Posterior cingulate gyrus (tissue), 11 donors: ENCODE data around the gene ACADSB.

Source experiments
- DNase-seq, 10 donors: peaks; one replicate each; pipeline versions ENCODE4 v3.0.0 to v3.0.0-alpha.2; 2020 to 2021; ENCODE audit warnings: mixed read lengths in 3 of 10
- intact Hi-C: fragments of 100-400 bp; cut with DNase I; formaldehyde crosslinking; loops from one replicate; pipeline ENCODE4 v1.15.1; 2023

The ACADSB gene

GRCh38 chr10:123000155-123000554, 8.7 kb upstream of the ACADSB start:
- intact Hi-C loops: no loop called here
- DNase-seq: no peak

DNA sequence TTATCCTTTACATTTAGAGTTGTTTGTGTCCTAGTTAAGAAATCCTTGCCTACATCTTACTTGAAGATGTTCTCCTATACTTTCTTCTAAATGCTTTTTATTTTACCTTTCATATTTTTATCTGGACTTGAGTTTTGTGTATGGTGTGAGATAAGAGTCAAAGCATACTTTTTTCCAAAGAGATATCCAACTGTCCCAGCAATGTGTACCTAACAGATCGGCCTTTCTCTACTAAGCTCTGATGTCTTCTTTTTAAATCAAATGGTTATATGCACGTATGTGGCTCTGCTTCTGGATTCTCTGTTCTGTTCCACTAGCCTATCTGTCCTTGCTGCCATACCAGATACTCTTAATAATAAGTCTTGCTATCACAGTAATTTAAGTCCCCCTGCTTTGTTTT, 7.4 kb upstream of the ACADSB start:
- no peak for DNase-seq
- intact Hi-C loops: no loop called here

DNA sequence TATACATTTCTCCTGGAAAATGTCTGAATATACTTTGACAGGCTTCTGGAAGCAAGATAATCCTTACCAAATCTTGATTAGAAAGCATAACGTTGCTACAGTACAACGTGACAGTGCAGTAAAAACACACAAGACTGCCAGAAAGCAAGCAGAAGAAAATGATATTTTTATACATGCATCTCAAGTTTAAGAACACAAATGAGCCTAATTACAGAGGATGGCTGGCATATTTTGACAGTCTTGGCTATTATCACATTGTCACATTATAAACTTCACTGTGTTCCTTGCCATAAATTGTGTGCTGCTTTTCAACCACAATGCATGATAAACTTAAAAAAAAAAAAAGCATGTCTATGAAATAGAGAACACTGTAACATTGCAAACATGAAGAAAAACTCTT, 4.5 kb upstream of the ACADSB start:
- no peak for DNase-seq
- intact Hi-C loops: no loop called here

DNA sequence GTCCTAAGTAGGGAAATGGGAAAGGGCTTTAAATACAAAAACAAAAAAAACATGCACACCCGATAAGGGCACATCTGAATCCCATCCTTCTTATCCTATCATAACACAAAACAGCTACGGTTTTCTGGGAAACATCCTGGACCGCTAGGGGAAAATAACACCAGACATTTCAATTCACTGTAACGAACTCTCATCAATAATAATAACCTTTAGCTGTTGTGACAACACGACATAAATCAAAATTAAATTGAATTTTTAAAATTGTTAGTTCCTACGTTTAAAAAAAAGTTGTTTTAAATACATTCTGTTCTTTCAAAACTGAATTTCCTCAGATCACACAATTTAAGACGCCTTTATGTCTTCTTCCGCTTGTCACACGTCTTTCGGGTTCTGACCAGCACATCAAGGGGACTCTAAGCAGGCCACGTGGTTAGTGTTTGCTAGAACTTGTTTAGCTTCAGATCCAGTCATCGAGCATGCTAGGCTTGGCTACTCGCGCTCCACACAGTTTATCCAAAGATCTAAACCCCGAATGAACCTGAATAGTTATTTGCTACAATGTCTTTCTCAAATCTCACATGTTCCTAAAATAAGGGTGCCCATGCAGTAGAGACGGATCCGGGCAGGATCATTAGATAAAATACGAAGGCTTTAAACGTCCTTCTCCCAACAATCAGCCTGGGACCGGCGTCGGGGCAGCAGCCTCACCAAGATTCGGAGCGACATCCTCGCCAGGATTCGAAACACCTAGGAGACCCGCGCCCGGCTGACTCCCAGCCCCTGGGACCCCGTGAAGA, 1.1 kb upstream of the ACADSB start:
- DNase-seq: peak in 5 of 10 donors; percentile 7 to 72 (median 20)
- intact Hi-C loops: loop anchor here (1.0 kb wide), 2 partner anchors 27 to 53 kb away; partner anchors contain the start of genes C10orf88 and PSTK

GRCh38 chr10:123009105-123009820, 457 bp downstream of the ACADSB start:
- intact Hi-C loops: loop anchor here (1.0 kb wide), 1 partner anchor 23 kb away; no protein-coding TSS in a partner anchor
- DNase-seq: peak in 9 of 10 donors; percentile 15 to 87 (median 28)

DNA sequence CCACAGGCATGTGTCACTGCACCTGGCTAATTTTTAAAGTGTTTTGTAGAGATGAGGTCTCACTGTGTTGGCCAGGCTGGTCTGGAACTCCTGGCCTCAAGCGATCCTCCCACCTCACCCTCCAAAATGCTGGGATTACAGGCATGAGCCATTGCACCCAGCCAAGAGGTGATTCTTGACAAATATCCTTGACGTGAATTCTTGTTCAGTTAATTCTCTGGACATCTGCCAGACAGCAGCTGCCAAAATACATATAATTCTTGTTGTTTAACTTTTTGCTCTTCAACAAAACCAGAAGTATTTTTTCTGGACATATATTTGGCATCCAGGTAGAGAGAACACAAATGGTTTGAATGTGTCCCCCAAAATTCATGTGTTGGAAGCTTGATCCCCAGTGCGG, 3.2 kb downstream of the ACADSB start:
- no peak for DNase-seq
- intact Hi-C loops: no loop called here

DNA sequence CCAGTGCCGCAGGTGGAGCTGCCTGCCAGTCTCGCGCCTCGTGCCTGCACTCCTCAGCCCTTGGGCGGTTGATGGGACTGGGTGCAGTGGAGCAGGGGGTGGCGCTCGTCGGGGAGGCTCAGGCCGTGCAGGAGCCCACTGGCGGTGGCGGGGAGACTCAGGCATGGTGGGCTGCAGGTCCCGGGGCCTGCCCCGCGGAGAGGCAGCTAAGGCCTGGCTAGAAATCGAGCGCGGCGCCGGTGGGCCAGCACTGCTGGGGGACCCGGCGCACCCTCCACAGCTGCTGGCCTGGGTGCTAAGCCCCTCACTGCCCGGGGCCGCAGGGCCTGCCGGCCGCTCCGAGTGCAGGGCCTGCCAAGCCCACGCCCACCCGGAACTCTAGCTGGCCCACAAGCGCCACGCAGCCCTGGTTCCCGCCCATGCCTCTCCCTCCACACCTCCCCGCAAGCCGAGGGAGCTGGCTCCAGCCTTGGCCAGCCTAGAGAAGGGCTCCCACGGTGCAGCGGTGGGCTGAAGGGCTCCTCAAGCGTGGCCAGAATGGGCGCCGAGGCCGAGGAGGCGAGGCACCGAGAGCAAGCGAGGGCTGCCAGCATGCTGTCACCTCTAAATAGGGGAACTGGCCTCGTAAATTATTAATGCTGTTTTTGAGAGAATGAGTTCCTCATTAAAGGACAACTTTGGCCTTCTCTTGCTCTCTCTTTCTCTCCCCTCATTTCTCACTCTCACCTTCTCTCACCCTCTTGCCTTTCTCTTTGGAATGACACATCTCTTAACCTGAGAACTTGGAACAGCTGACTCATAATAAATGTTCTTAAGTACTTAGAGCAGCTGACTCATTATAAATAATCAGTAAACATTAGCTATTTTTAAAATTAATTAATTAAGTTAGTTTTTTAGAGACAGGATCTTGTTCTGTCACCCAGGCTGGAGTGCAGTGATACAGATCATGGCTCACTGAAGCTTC, 4.9 kb downstream of the ACADSB start:
- intact Hi-C loops: no loop called here
- DNase-seq: peak in 2 of 10 donors; percentile 77 to 79

DNA sequence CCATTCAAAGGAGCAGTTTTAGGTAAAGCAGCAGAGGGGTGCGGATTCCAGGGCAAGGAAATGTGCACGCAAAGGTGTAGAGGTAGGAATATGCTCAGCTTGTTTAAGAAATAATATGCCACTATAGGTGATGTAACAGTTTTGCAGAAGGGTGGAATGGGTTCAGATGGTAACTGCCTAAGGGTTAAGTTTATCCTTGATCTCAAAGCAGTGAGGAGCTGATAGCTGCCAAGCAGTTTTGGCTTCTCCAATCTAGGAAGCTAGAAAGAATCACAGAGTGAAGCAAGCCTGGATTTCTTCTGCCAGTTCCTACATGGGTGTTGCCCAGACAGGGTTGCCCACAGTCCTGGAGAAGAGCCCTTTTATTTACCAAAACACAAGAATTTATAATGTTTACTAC, 6.0 kb downstream of the ACADSB start:
- DNase-seq: no peak
- intact Hi-C loops: no loop called here

GRCh38 chr10:123016228-123016627, 7.4 kb downstream of the ACADSB start:
- no peak for DNase-seq
- intact Hi-C loops: no loop called here

DNA sequence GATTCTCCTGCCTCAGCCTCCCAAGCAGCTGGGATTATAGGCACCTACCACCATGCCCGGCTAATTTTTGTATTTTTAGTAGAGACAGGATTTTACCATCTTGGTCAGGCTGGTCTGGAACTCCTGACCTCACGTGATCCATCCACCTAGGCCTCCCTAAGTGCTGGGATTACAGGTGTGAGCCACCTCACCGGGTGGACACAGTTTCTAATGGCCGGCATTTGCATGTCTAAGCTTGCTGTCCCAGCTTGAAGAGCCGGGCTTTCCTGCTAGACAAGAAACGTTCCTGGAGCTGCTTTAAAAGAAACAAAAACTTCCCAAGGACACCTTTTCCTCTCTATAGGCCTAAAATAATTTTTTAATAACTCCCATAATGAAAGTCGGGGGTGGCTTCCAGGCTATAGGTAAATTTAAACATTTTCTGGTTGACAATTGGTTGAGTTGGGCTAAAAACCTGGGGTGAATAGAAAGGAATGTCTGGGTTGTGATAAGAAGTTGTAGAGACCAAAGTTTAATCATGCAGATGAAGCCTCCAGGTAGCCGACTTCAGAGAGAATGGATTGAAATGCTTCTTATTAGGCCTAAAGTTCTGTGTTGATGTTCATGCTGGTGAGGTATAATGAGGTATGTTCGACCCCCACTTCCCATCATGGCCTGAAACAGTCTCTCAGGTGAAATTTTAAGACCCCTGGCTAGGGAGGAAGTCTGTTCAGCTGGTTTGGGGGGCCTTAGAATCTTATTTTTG, 8.8 kb downstream of the ACADSB start:
- DNase-seq: no peak

GRCh38 chr10:123018531-123018930, 9.7 kb downstream of the ACADSB start:
- intact Hi-C loops: no loop called here
- no peak for DNase-seq

More for the DNA sequence above, 8.8 kb downstream of the ACADSB start:
- intact Hi-C loops: no loop called here

DNA sequence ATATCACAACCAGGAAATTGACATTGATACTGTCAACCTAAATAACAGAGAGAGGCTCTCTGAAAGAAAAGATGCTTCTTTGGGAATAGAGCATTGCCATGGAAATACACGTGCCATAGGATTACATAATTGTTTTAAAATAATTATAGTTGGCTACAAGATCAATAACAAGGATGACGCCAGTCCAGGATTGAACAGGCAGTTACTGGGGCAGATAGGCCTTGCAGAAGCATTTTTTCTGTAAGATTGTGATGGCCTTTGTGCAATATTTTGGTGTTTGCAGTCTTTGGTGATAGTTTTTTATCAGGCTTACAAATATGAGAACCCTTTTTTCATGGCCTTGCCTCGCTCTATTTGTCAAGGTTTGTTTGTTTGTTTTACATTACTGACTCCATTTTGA, 10.5 kb downstream of the ACADSB start:
- intact Hi-C loops: no loop called here
- DNase-seq: no peak

DNA sequence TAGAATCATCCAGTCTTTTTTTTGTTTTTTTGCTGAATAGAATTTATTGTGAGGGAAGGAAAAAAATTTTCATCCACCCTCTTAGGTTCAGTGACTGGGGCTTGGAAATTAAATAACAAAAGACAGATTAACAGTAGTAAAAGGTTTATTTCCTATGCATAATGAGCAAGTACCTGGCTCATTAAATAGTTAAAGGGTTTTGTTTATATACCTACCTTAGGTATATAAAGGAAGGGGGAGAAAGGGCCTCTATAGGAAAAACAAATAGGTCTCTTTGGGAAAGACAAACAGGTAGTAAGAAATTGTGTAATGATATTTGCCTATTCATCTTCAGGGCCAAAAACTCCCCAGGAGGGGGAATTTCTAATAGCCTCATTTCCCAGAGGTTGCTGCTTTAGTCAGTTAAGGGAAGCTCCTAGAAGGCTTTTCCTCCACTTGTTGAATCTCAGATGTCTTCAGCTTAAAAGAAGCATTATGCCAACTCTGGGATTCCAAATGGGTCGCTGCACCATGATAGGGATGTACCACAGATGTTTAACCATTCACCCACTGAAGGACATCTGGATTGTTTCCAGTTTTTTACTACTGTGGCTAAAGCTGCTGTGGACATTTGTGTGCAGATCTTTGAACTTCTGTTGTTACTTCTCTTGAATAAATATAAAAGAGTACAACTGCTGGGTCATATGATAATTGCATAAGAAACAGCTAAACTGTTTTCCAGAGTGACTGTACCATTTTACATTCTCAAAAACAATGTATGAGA, 11.3 kb downstream of the ACADSB start:
- DNase-seq: no peak
- intact Hi-C loops: no loop called here

DNA sequence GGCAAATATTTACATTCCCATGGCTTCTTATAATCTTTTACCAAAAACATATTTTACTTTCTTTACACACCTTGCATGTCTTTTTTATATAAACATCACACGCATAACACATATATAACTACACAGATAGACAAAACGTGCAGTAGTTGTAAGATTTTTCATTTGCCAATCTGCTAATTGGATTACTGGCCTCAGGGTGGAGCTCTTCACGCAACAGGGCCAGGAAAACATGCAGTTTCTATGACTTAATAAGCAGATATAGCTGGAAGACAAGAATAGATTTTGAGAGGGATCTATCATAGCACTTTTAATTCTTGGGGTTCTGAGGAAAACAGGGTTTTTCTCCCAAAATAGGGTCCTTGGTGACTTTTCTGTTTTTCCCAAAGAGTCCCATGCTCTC, 12.7 kb downstream of the ACADSB start:
- intact Hi-C loops: no loop called here
- DNase-seq: no peak

- no peak for DNase-seq
- intact Hi-C loops: no loop called here
Measured at GRCh38 chr10:123024540-123024939, 15.7 kb downstream of the ACADSB start.

DNA sequence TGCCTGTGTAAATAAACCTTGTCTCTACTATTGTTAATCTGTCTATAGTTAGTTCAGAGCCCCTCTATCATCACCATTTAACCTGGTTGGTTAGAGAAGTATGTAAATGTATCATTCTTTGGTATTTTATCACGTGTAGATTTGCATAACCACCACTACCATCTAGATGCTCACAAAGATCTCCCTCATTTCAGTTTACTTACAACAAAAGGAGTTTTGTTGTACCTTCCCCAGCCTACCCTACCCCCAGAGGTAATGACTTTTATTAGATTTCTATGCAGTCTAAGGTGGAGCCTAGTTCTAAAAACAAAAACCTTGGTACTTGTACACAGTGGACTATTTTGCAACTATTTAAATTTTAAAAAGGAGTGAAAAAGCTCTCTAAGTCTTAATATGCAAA, 17.5 kb downstream of the ACADSB start:
- intact Hi-C loops: no loop called here

DNA sequence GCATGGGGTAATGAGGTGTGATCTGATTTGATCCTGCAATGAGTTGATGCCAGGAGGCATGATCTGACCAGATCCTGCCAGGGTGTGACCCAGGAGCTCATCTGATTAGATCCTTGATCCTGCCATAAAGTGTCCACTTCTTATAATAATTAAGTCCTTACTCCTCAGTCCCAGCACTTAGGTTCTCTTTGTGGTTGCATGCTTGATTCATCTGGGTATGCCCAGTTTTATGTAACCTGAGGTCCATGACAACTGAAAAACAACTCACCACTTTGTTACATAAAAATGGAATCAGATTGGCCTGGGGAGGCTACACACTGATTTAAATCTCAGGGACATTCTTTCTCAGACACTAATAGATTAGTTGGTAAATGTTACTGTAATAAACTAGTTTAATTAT, 19.1 kb downstream of the ACADSB start:
- no peak for DNase-seq
- intact Hi-C loops: no loop called here

More for the DNA sequence above, 17.5 kb downstream of the ACADSB start:
- DNase-seq: no peak

GRCh38 chr10:123031124-123031523, 22.3 kb downstream of the ACADSB start:
- no peak for DNase-seq
- intact Hi-C loops: no loop called here

- intact Hi-C loops: no loop called here
- no peak for DNase-seq
Measured at GRCh38 chr10:123034332-123034731, 25.5 kb downstream of the ACADSB start.
